IgD-negative memory B cell (primary cell): ENCODE results near the gene EVI5L. TPM values are rescaled to one million over a fixed set of nuclear protein-coding genes. Genes with fewer than 3 reads are reported as not detected.
A peak's percentile ranks its signal among the peaks of the same experiment; 100 is the strongest.
"Not testable (repeated sequence)": the region's sequence is repeated elsewhere in the genome, so short reads cannot be mapped to it uniquely, and the experiment has no call there.

Source experiments
- H3K27ac Mint-ChIP-seq, 3 donors: one replicate each; pipeline ENCODE4 v1.8.0; 2020 to 2022; ENCODE audit warnings: mild to moderate bottlenecking in 3 of 3, mixed read lengths in 3 of 3, moderate library complexity in 1 of 3
- H3K27me3 Mint-ChIP-seq: one replicate; pipeline ENCODE4 v1.8.0; 2021; ENCODE audit warnings: mixed read lengths
- H3K36me3 Mint-ChIP-seq: one replicate; pipeline ENCODE4 v1.8.0; 2020; ENCODE audit warnings: mild to moderate bottlenecking, mixed read lengths
- H3K4me1 Mint-ChIP-seq, 3 donors: one replicate each; pipeline ENCODE4 v1.8.0; 2020 to 2022; ENCODE audit warnings: mixed read lengths in 3 of 3, mild to moderate bottlenecking in 1 of 3
- H3K4me3 Mint-ChIP-seq, 4 donors: one replicate each; pipeline ENCODE4 v1.8.0; 2020 to 2022; ENCODE audit warnings: mild to moderate bottlenecking in 4 of 4, mixed read lengths in 4 of 4, moderate library complexity in 3 of 4
- H3K9me3 Mint-ChIP-seq, 3 donors: one replicate each; pipeline ENCODE4 v1.8.0; 2020 to 2021; ENCODE audit warnings: mixed read lengths in 3 of 3, mild to moderate bottlenecking in 1 of 3
- polyA plus RNA-seq: library from polyadenylated mRNA; unstranded; fragments of 300-500 nt; fragmentation: Illumina TruSeq; gene quantifications from one replicate; pipeline ENCODE4 v1.2.3, GENCODE V29; 2021

The EVI5L gene
- polyA plus RNA-seq, 1 donor from 2014 or later, result 3.2 TPM

- H3K4me1 Mint-ChIP-seq, result peaks cover 3 to 17% (median 7%) of the 10 kb centered on the region in 3 donors
- H3K27me3 Mint-ChIP-seq, result peaks cover 15% of the 10 kb centered on the region
- H3K4me3 Mint-ChIP-seq, result peak overlapping the region in 2 of 4 donors; percentile 50 to 70
- H3K27ac Mint-ChIP-seq, result peak overlapping the region in 2 of 3 donors; percentile 35 to 62
- H3K36me3 Mint-ChIP-seq, result no peaks in the 10 kb centered on the region
- H3K9me3 Mint-ChIP-seq, result peaks cover 0 to 4% (median 4%) of the 10 kb centered on the region in 3 donors
Observed at GRCh38 chr19:7799640-7800355, 30.2 kb upstream of the EVI5L start.

DNA sequence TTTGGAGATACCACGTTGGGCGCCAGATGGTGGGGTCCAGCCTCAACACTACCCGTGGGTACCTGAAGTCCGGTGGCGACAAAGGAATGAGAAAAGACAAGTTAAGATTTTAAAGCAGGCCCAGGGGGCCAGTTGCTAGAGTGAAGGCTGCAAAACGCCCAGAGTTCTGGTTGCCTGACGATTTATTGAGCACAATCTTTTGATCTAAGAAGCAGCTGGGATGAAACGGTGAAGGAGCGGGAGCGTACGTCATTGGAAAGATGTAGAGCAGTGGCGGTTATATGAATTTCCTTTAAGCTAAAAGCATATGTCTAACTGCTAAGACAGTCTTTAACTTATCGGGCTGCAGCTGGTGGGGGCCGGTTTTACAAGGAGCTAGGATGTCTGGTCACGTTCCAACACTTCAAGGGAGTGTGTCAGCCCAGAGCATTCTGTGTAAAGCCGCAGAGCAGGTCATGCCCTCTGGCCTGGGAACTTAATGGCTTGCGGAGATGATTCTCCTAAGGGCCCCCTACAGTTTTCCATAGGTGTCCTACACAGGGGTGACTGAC lies 28.9 kb upstream of the EVI5L start:
- Mint-ChIP-seq H3K36me3 (no peaks in the 10 kb centered on the region), H3K27ac (peak overlapping the region in 2 of 3 donors; percentile 4 to 35), H3K4me3 (no peak overlapping the region), H3K4me1 (peaks cover 5 to 17% (median 9%) of the 10 kb centered on the region in 3 donors), H3K27me3 (peaks cover 19% of the 10 kb centered on the region), H3K9me3 (peaks cover 0 to 4% (median 4%) of the 10 kb centered on the region in 3 donors)

GRCh38 chr19:7806234-7806633 lies 23.8 kb upstream of the EVI5L start:
- no peak overlapping the region for H3K4me3 Mint-ChIP-seq
- peaks cover 9% of the 10 kb centered on the region for H3K27me3 Mint-ChIP-seq
- H3K36me3 Mint-ChIP-seq, result no peaks in the 10 kb centered on the region
- peaks cover 4 to 7% (median 5%) of the 10 kb centered on the region in 3 donors for H3K9me3 Mint-ChIP-seq
- H3K4me1 Mint-ChIP-seq, result peaks cover 5 to 9% (median 8%) of the 10 kb centered on the region in 3 donors
- H3K27ac Mint-ChIP-seq, result no peak overlapping the region

GRCh38 chr19:7806876-7807275 lies 23.1 kb upstream of the EVI5L start:
- no peaks in the 10 kb centered on the region for H3K36me3 Mint-ChIP-seq
- H3K4me1 Mint-ChIP-seq, result peaks cover 5 to 9% (median 8%) of the 10 kb centered on the region in 3 donors
- peak overlapping the region in 1 of 4 donors; percentile 6 for H3K4me3 Mint-ChIP-seq
- H3K9me3 Mint-ChIP-seq, result peaks cover 5 to 11% (median 7%) of the 10 kb centered on the region in 3 donors
- H3K27me3 Mint-ChIP-seq, result peaks cover 9% of the 10 kb centered on the region
- peak overlapping the region in 1 of 3 donors; percentile 28 for H3K27ac Mint-ChIP-seq

GRCh38 chr19:7808108-7808507 lies 21.9 kb upstream of the EVI5L start:
- peak overlapping the region in 1 of 3 donors; percentile 28 for H3K27ac Mint-ChIP-seq

DNA sequence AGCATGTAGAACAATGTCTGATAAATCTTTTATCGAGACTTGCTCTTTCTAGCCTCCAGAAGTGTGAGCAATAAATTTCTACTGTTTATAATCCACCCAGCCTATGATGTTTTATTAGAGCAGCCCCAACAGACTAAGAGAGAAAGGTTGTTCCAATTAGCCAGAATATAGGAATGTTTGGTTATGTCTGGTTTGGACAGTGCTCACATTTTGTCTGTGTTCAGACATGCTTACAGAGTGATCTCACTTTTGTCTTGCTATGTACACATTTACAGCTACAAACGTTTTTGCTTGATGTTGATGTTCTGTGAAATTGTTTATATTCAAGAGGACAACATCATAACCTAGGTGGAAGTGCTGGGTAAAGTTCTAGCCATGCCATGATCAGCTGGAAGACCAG lies 18.0 kb upstream of the EVI5L start:
- Mint-ChIP-seq H3K27me3 (no peaks in the 10 kb centered on the region), H3K9me3 (peaks cover 5 to 13% (median 11%) of the 10 kb centered on the region in 3 donors), H3K4me3 (no peak overlapping the region), H3K27ac (peak overlapping the region in 1 of 3 donors; percentile 69), H3K4me1 (peaks cover 19 to 27% (median 23%) of the 10 kb centered on the region in 3 donors), H3K36me3 (peaks cover 5% of the 10 kb centered on the region)

More at GRCh38 chr19:7808108-7808507, 21.9 kb upstream of the EVI5L start:
- peaks cover 5 to 13% (median 11%) of the 10 kb centered on the region in 3 donors for H3K9me3 Mint-ChIP-seq
- H3K27me3 Mint-ChIP-seq, result peaks cover 4% of the 10 kb centered on the region
- no peaks in the 10 kb centered on the region for H3K36me3 Mint-ChIP-seq
- no peak overlapping the region for H3K4me3 Mint-ChIP-seq
- H3K4me1 Mint-ChIP-seq, result peaks cover 5 to 9% (median 7%) of the 10 kb centered on the region in 3 donors

GRCh38 chr19:7815325-7815724 lies 14.7 kb upstream of the EVI5L start:
- Mint-ChIP-seq H3K36me3 (peaks cover 5% of the 10 kb centered on the region), H3K4me3 (peak overlapping the region; percentile 49 to 87 (median 67)), H3K27ac (peak overlapping the region; percentile 23 to 69 (median 36)), H3K4me1 (peaks cover 14 to 27% (median 24%) of the 10 kb centered on the region in 3 donors), H3K27me3 (peaks cover 10% of the 10 kb centered on the region), H3K9me3 (peaks cover 0 to 10% (median 7%) of the 10 kb centered on the region in 3 donors)

DNA sequence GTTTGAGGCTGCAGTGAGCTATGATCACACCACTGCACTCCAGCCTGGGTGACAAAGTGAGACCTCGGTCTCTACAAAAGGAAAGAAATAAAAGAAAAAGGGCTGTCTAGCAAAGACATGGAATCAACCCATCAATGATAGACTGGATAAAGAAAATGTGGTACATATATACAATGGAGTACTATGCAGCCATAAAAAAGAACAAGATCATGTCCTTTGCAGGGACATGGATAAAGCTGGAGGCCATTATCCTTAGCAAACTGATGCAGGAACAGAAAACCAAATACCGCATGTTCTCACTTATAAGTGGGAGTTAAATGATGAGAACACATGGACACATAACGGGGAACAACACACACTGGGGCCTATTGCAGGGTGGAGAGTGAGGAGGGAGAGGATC lies 14.0 kb upstream of the EVI5L start:
- Mint-ChIP-seq H3K4me1 (peaks cover 14 to 27% (median 24%) of the 10 kb centered on the region in 3 donors), H3K27ac (peak overlapping the region in 2 of 3 donors; percentile 36 to 63), H3K4me3 (peak overlapping the region in 2 of 4 donors; percentile 51 to 81), H3K27me3 (peaks cover 17% of the 10 kb centered on the region)
- not testable (repeated sequence) for H3K9me3 Mint-ChIP-seq, H3K36me3 Mint-ChIP-seq

DNA sequence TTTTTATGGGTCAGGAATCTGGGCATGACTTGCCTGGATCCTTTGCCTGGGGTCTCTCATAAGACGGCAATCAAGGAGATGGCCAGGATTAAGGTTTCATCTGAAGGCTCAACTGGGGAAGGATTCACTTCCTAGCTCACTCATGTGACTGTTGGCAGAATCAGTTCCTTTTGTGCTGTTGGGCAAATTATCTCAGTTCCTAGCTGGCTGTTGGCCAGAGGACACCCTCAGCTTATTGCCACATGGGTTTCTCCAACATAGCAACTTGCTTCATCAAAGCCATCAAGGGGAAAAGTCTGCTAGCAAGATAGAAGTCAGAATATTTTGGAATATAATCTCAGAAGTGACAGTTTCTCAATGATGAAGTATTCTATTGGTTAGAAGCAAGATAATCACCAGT lies 12.2 kb upstream of the EVI5L start:
- Mint-ChIP-seq H3K4me1 (peaks cover 14 to 27% (median 24%) of the 10 kb centered on the region in 3 donors), H3K27ac (peak overlapping the region in 1 of 3 donors; percentile 50), H3K4me3 (no peak overlapping the region), H3K9me3 (no peaks in the 10 kb centered on the region), H3K27me3 (peaks cover 20% of the 10 kb centered on the region), H3K36me3 (peaks cover 5% of the 10 kb centered on the region)

- Mint-ChIP-seq H3K36me3 (peaks cover 3% of the 10 kb centered on the region), H3K4me3 (no peak overlapping the region), H3K27ac (peak overlapping the region in 2 of 3 donors; percentile 14 to 18), H3K27me3 (peaks cover 20% of the 10 kb centered on the region), H3K9me3 (no peaks in the 10 kb centered on the region), H3K4me1 (peaks cover 16 to 27% (median 24%) of the 10 kb centered on the region in 3 donors)
Observed at GRCh38 chr19:7818806-7819205, 11.2 kb upstream of the EVI5L start.

GRCh38 chr19:7819337-7819736 lies 10.7 kb upstream of the EVI5L start:
- Mint-ChIP-seq H3K27me3 (peaks cover 20% of the 10 kb centered on the region), H3K4me3 (no peak overlapping the region), H3K4me1 (peaks cover 13 to 24% (median 24%) of the 10 kb centered on the region in 3 donors), H3K9me3 (no peaks in the 10 kb centered on the region), H3K27ac (peak overlapping the region in 2 of 3 donors; percentile 14 to 18), H3K36me3 (peaks cover 3% of the 10 kb centered on the region)

- H3K9me3 Mint-ChIP-seq, result no peaks in the 10 kb centered on the region
- H3K27ac Mint-ChIP-seq, result no peak overlapping the region
- peaks cover 6 to 17% (median 16%) of the 10 kb centered on the region in 3 donors for H3K4me1 Mint-ChIP-seq
- no peak overlapping the region for H3K4me3 Mint-ChIP-seq
- no peaks in the 10 kb centered on the region for H3K36me3 Mint-ChIP-seq
- H3K27me3 Mint-ChIP-seq, result peaks cover 20% of the 10 kb centered on the region
Observed at GRCh38 chr19:7820588-7820987, 9.4 kb upstream of the EVI5L start.

- H3K36me3 Mint-ChIP-seq, result no peaks in the 10 kb centered on the region
- peaks cover 20% of the 10 kb centered on the region for H3K27me3 Mint-ChIP-seq
- H3K9me3 Mint-ChIP-seq, result no peaks in the 10 kb centered on the region
- H3K4me1 Mint-ChIP-seq, result peaks cover 1 to 7% (median 6%) of the 10 kb centered on the region in 3 donors
- H3K4me3 Mint-ChIP-seq, result no peak overlapping the region
- H3K27ac Mint-ChIP-seq, result no peak overlapping the region
Observed at GRCh38 chr19:7822910-7823515, 7.0 kb upstream of the EVI5L start.

DNA sequence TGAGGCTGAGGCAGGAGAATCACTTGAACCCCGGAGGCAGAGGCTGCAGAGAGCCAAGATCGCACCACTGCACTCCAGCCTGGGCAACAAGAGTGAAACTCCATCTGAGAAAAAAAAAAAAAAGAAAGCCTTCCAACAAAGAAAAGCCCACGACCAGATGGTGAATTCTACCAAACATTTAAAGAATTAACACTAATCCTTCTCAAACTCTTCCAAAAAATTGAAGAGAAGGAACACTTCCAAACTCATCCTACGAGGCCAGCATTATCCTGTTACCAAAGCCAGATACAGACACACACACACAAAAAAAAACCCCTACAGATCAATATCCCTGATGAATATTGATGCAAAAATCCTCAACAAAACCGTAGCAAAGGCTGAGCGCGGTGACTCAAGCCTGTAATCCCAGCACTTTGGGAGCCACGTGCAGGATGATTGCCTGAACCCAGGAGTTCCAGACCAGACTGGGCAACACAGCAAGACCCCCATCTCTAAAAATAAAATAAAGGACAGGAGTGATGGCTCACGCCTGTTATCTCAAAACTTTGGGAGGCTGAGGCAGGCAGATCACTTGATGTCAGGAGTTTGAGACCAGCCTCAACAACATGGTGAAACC lies 6.2 kb upstream of the EVI5L start:
- H3K27ac Mint-ChIP-seq, result no peak overlapping the region
- H3K4me3 Mint-ChIP-seq, result no peak overlapping the region
- no peaks in the 10 kb centered on the region for H3K9me3 Mint-ChIP-seq
- no peaks in the 10 kb centered on the region for H3K36me3 Mint-ChIP-seq
- H3K4me1 Mint-ChIP-seq, result peaks cover 1 to 7% (median 6%) of the 10 kb centered on the region in 3 donors
- peaks cover 20% of the 10 kb centered on the region for H3K27me3 Mint-ChIP-seq

DNA sequence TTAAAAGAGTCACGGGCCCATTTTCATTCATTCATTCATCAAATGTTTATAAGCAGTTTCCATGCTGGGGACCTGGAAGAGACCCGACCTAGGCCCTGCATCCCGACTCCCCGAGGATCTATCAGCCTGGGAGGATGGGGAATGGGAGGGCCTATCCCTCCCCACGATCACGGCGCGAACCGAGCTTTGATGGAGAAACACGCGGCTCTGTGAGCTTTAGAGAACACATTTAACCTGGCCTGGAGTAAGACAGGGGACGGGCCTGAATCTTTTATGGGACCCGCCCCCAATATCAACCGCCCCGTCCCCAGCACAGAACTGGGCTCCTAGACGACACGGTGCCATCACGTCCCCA lies 875 bp upstream of the EVI5L start:
- H3K4me3 Mint-ChIP-seq, result peak overlapping the region; percentile 69 to 91 (median 84)
- peak overlapping the region; percentile 36 to 63 (median 58) for H3K27ac Mint-ChIP-seq
- peaks cover 0 to 10% (median 9%) of the 10 kb centered on the region in 3 donors for H3K4me1 Mint-ChIP-seq

More for the DNA sequence above, 875 bp upstream of the EVI5L start:
- Mint-ChIP-seq H3K9me3 (no peaks in the 10 kb centered on the region), H3K36me3 (no peaks in the 10 kb centered on the region), H3K27me3 (no peaks in the 10 kb centered on the region)
